SU-DHL-6 (cell line): ENCODE results near the gene SPINDOC.

Source experiments
- H2AFZ ChIP-seq: fragments of 200-600 bp; sonication (generic); 2 replicates; pipeline ENCODE4 v1.6.1; 2014; ENCODE audit warnings: low read depth, mild to moderate bottlenecking, moderate library complexity, mixed read lengths, antibody characterized with exemption, low read length; ENCODE audit not compliant: severe bottlenecking
- H3F3A ChIP-seq: fragments of 200-600 bp; shearing (Covaris generic); 2 replicates; pipeline ENCODE4 v1.6.0; 2016; ENCODE audit warnings: antibody characterized with exemption, mild to moderate bottlenecking; ENCODE audit not compliant: insufficient read depth
- H3K27ac ChIP-seq: fragments of 200-600 bp; sonication (generic); 2 replicates; pipeline ENCODE4 v1.5.1; 2016; ENCODE audit warnings: low read depth, mild to moderate bottlenecking, low read length, moderate library complexity, mixed read lengths
- H3K27me3 ChIP-seq: fragments of 200-600 bp; sonication (generic), shearing (Covaris generic); 2 replicates; pipeline ENCODE4 v1.6.0; 2014; ENCODE audit warnings: mild to moderate bottlenecking, low read length
- H3K36me3 ChIP-seq: fragments of 200-600 bp; sonication (generic); 2 replicates; pipeline ENCODE4 v1.6.1; 2014; ENCODE audit warnings: mild to moderate bottlenecking, low read length, mixed read lengths
- H3K4me2 ChIP-seq: fragments of 300-600, 200-600 bp; shearing (Covaris generic), sonication (generic); 2 replicates; pipeline ENCODE4 v1.6.0; 2014; ENCODE audit warnings: low read length, low read depth, mild to moderate bottlenecking; ENCODE audit not compliant: poor library complexity, severe bottlenecking
- H3K4me3 ChIP-seq: fragments of 200-600 bp; sonication (generic); 2 replicates; pipeline ENCODE4 v1.5.1; 2014; ENCODE audit warnings: antibody characterized with exemption, low read length, mild to moderate bottlenecking, mixed read lengths; ENCODE audit not compliant: insufficient read depth, poor library complexity, severe bottlenecking
- H3K79me2 ChIP-seq: fragments of 200-600 bp; sonication (generic); 2 replicates; pipeline ENCODE4 v1.6.1; 2014; ENCODE audit warnings: mild to moderate bottlenecking, low read length, moderate library complexity; ENCODE audit not compliant: insufficient read depth
- H3K9ac ChIP-seq: fragments of 200-600 bp; sonication (generic); 2 replicates; pipeline ENCODE4 v1.7.0; 2014; ENCODE audit warnings: mild to moderate bottlenecking, low read length
- H3K9me2 ChIP-seq: fragments of 200-600 bp; sonication (generic); replicated peaks from 2 replicates; pipeline ENCODE4 v1.6.1; 2014; ENCODE audit warnings: low read length; ENCODE audit not compliant: insufficient read depth
- H3K9me3 ChIP-seq: fragments of 200-600 bp; sonication (generic); 2 replicates; pipeline ENCODE4 v1.6.1; 2014; ENCODE audit warnings: low read length, mixed read lengths; ENCODE audit not compliant: insufficient read depth
- H4K20me1 ChIP-seq: fragments of 200-600 bp; sonication (generic); 2 replicates; pipeline ENCODE4 v1.6.1; 2014; ENCODE audit warnings: low read depth, mild to moderate bottlenecking, antibody characterized with exemption, low read length, moderate library complexity, mixed read lengths
- CTCF ChIP-seq: fragments of 200-600 bp; sonication (generic); IDR thresholded peaks from one replicate; pipeline ENCODE4 v1.5.1; 2017; ENCODE audit warnings: antibody characterized with exemption, mild to moderate bottlenecking, low read length, moderate library complexity; ENCODE audit not compliant: insufficient read depth, poor library complexity, severe bottlenecking
- EZH2phosphoT487 ChIP-seq: fragments of 200-600 bp; sonication (generic), shearing (Covaris generic); conservative IDR thresholded peaks from 2 replicates; pipeline ENCODE4 v1.6.1; 2018; ENCODE audit warnings: mild to moderate bottlenecking, antibody characterized with exemption, low read length, moderate library complexity, mixed read lengths

SPINDOC gene

GRCh38 chr11:63816166-63816565 lies 2.9 kb downstream of the SPINDOC start:
- no peaks in the 10 kb centered on the region for H3K9me2 ChIP-seq
- H3K27me3 ChIP-seq, result no peaks in the 10 kb centered on the region
- no peak for TF ChIP-seq EZH2phosphoT487
- TF ChIP-seq CTCF, result no peak
- no peak overlapping the region for H2AFZ ChIP-seq
- H3K9ac ChIP-seq, result no peak overlapping the region
- H4K20me1 ChIP-seq, result 0 out of 2 replicates have a peak, but pooled peaks cover 5% of the 10 kb centered on the region
- no peak overlapping the region for H3K27ac ChIP-seq
- no peaks in the 10 kb centered on the region for H3K9me3 ChIP-seq
- 0 out of 2 replicates have a peak, but pooled peaks cover under 1% of the 10 kb centered on the region for H3K36me3 ChIP-seq
- H3K4me3 ChIP-seq, result no peak overlapping the region
- no peaks in the 10 kb centered on the region for H3F3A ChIP-seq
- no peak overlapping the region for H3K4me2 ChIP-seq
- peaks cover 36% of the 10 kb centered on the region for H3K79me2 ChIP-seq

- no peak overlapping the region for H3K4me3 ChIP-seq
- H2AFZ ChIP-seq, result no peak overlapping the region
- no peaks in the 10 kb centered on the region for H3F3A ChIP-seq
- TF ChIP-seq CTCF, result no peak
- H3K27ac ChIP-seq, result no peak overlapping the region
- no peaks in the 10 kb centered on the region for H3K9me2 ChIP-seq
- H3K4me2 ChIP-seq, result no peak overlapping the region
- H4K20me1 ChIP-seq, result 0 out of 2 replicates have a peak, but pooled peaks cover 5% of the 10 kb centered on the region
- no peaks in the 10 kb centered on the region for H3K27me3 ChIP-seq
- 0 out of 2 replicates have a peak, but pooled peaks cover 2% of the 10 kb centered on the region for H3K36me3 ChIP-seq
- H3K9ac ChIP-seq, result no peak overlapping the region
- H3K79me2 ChIP-seq, result peaks cover 36% of the 10 kb centered on the region
- no peaks in the 10 kb centered on the region for H3K9me3 ChIP-seq
Measured at GRCh38 chr11:63816732-63817131, 3.5 kb downstream of the SPINDOC start.

GRCh38 chr11:63817758-63818498 lies 4.7 kb downstream of the SPINDOC start:
- peaks cover 36% of the 10 kb centered on the region for H3K79me2 ChIP-seq
- no peak overlapping the region for H2AFZ ChIP-seq
- no peaks in the 10 kb centered on the region for H3K27me3 ChIP-seq
- H3K4me3 ChIP-seq, result no peak overlapping the region
- 0 out of 2 replicates have a peak, but pooled peaks cover 5% of the 10 kb centered on the region for H4K20me1 ChIP-seq
- H3K27ac ChIP-seq, result no peak overlapping the region
- no peaks in the 10 kb centered on the region for H3K9me3 ChIP-seq
- H3K4me2 ChIP-seq, result no peak overlapping the region
- no peak overlapping the region for H3K9ac ChIP-seq
- no peaks in the 10 kb centered on the region for H3F3A ChIP-seq
- TF ChIP-seq CTCF, result no peak
- no peak for TF ChIP-seq EZH2phosphoT487
- H3K36me3 ChIP-seq, result 0 out of 2 replicates have a peak, but pooled peaks cover 4% of the 10 kb centered on the region
- H3K9me2 ChIP-seq, result no peaks in the 10 kb centered on the region
